NCI-H2227 (cell line): ENCODE results near the gene ERBB2.

Source experiments
- DNase-seq: peaks from one replicate; lab custom pipeline; 2025; ENCODE audit not compliant: unreplicated experiment; lab: John Stamatoyannopoulos, UW

The ERBB2 gene

GRCh38 chr17:39665642-39666224 is 34.1 kb upstream of the ERBB2 start:
- no peak for DNase-seq

DNA sequence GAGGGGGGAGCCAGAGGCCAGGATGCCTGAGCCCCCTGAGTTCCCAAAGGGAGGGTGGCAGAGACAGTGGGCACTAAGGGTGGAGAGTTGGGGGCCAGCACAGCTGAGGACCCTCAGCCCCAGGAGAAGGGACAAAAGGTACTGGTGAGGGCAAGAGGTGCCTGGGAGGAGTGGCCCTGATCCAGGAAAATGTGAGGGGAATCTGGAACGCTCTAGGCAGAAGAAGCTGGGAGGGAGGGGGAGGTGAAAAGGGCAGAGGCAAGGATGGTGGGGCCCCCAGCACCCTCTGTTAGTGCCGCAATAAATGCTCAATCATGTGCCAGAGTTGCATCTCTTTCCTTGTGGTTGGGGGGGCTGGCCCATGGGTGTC is 33.6 kb upstream of the ERBB2 start:
- DNase-seq, result no peak

GRCh38 chr17:39666601-39667261 is 33.1 kb upstream of the ERBB2 start:
- DNase-seq, result no peak

GRCh38 chr17:39667262-39667944 is 32.5 kb upstream of the ERBB2 start:
- DNase-seq, result no peak

DNA sequence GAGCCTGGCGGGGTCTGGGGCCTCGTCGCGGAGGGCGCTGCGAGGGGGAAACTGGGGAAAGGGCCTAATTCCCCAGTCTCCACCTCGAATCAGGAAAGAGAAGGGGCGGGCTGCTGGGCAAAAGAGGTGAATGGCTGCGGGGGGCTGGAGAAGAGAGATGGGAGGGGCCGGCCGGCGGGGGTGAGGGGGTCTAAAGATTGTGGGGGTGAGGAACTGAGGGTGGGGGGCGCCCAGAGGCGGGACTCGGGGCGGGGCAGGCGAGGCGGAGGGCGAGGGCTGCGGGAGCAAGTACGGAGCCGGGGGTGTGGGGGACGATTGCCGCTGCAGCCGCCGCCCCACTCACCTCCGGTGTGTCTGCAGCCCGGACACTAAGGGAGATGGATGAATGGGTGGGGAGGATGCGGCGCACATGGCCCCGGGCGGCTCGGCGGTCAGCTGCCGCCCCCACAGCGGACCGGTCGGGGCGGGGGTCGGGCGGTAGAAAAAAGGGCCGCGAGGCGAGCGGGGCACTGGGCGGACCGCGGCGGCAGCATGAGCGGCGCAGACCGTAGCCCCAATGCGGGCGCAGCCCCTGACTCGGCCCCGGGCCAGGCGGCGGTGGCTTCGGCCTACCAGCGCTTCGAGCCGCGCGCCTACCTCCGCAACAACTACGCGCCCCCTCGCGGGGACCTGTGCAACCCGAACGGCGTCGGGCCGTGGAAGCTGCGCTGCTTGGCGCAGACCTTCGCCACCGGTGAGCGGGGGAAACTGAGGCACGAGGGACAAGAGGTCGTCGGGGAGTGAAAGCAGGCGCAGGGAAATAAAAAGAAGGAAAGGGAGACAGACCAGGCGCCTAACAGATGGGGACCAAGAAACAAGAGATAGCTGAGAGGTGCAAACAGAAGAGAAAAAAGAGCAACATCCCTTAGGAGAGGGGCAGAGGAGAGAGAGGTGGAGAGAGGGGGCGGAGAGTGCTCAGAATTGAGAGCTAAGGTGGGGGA is 31.6 kb upstream of the ERBB2 start, which contains the start of gene PNMT:
Gene PNMT (plus strand): TSS at position 509 of the 980 bp plus-strand sequence. CDS start 23 bp downstream, at position 532.
- DNase-seq, result peak; percentile 74

DNA sequence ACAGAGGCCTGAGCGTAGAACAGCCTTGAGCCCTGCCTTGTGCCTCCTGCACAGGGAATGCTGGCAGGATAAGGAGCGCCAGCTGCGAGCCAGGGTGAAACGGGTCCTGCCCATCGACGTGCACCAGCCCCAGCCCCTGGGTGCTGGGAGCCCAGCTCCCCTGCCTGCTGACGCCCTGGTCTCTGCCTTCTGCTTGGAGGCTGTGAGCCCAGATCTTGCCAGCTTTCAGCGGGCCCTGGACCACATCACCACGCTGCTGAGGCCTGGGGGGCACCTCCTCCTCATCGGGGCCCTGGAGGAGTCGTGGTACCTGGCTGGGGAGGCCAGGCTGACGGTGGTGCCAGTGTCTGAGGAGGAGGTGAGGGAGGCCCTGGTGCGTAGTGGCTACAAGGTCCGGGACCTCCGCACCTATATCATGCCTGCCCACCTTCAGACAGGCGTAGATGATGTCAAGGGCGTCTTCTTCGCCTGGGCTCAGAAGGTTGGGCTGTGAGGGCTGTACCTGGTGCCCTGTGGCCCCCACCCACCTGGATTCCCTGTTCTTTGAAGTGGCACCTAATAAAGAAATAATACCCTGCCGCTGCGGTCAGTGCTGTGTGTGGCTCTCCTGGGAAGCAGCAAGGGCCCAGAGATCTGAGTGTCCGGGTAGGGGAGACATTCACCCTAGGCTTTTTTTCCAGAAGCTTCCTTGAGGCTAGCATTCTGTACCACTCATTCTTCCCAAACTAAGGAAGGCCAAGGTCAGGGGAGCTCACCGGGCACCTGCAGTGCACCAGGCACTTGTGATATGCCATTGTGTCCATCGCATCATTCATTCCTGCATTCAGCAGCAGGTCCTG is 29.7 kb upstream of the ERBB2 start:
- DNase-seq, result no peak

DNA sequence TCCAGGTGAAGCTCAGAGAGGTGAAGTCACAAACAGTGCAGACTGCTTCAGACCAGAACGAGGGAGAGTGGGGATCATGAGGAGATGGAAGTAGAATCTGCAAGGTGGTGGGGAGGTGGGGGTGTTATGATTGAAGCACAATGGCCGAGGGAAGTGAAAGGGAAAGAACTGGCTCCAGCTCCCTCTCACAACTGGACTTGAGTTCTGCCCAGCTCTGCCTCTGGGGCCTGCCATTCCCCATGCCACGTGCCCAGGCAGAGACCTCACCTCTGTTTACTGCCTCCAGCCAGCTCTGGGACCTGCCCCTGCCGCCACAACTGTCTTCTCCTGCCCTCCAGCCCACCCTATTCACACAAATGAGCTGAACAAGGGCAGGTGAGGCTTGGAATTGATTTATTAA is 29.1 kb upstream of the ERBB2 start:
- no peak for DNase-seq

DNA sequence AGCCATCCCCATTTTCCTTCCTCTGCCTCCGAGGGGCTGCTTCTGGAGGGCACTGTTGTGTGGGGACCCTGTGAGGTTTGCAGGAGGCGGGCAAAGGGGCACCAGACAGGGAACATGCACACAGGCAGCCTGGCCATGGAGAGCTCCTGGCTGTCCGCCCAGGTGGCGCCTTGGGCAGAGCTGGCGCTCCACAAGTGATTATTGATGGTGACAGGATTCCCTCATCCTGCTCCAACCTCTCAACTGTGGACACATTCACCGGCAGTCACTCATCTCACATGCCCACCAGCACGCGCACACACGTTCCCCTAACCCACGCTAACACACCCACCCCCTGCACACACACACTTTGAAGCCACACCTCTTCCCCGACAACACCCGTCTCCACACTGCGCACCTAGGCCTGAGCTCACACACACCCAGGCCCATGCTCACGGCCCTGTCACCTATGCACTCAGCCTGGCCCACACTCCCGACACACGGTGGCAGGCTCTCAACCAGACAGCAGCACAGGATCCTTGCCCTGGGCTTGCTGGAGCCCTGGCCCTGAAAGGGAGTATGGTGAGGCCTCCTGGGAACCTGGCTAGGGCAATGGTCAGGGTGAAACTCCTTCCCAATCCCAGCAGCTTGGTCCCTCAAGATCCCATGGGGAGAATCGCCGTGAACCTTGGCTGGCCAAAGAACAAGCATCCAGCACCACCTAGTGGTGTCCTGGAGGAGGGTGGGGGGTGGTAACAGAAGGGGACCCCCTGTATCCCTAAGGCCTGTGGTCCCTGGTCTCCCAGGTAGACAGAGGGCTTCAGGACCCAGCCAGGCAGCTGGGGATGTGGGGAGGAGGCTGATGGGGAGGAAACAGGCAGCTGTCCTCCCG is 28.0 kb upstream of the ERBB2 start:
- peak; percentile 38 for DNase-seq

DNA sequence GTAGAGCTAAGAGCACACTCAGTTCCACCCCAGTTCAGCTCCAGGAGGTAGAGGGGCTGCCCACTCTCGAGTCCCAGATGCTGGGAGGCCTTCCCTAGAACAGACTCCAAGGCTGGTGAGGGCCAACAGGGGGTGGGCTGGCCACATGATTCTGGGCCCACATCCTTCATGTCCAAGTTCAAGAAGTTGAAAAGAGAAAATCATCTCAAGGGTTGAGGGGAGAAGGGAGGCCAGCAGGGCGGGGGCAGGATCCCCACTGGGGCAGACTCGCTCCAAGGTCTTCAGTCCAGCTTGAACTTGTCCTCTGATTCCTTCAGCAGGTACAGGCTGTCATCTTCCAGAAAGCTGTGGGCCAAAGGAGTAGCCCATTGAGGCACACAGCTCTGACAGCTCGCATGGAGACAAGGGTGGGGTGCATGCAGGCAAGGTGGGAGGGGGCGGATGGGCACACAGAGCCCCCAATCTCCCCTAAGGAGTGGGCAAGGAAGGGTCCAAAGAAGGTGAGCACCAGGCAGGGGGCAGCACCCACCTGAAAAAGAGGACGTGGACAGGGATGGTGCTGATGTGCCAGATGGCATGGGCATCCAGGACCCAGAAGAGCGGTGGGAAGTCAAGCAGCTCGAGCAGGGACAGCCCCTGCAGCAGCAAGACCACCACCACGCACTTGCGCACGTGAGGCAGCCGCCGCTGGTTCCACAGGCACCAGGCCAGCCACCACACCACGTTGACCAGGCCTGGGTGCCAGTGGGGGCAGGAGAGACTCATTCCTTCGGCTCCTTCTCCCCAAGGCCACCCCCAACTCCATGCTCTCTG is 27.1 kb upstream of the ERBB2 start:
- no peak for DNase-seq

GRCh38 chr17:39673335-39674081 is 26.4 kb upstream of the ERBB2 start:
- no peak for DNase-seq

DNA sequence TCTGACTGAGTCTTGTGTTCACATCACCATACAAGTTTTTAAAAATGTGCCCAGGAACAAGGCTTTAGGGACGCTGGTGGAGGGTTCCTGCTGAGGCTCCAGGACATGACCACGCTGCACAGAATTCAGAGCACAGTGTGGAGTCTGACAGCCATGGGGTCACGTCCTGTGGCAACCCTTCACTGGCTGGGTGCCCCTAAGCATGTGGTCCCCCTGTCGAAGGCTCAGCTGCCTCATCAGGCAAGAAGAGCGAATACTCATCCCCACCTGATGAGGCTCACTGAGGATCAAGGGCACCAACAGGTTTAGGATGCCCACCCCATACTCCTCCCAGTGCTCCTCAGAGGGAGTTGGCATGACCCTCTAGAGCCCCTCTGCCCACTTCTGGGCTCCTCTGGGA is 25.7 kb upstream of the ERBB2 start:
- no peak for DNase-seq

GRCh38 chr17:39674702-39675389 is 25.0 kb upstream of the ERBB2 start:
- DNase-seq, result no peak

DNA sequence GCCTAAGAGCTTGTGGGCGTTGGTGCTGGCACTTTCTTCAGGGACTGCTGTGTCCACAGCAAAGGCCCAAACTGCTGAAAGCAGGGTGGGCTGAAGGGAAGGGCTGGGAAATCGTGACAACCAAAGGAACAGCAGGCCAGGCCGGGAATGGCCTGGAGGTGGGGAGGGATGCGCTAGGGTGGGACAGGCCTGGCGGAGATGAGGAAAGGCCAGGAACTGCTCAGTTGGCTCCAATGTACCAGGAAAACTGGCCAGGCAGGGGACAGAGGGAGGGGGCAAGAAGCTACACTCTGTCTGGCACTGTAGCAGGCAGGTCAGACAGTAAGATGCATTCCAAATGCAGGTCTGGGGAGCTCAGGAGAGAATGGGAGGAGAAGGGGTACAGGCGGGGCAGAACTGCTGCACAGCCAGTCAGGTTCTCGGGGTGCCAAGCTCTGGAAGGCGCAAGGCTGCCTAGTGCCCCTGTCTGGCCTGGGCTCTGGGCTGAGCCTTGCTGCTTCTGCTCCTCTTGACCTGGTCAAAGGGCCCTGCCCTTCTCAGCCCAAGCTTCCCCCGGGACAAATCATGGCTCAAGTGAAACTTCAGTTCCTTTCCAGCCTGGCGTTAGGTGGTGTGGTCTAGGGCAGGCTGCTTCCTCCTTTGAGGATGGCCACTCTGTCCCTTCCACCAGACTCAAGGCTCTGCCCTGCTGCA is 24.3 kb upstream of the ERBB2 start:
- DNase-seq, result no peak

GRCh38 chr17:39676198-39676819 is 23.6 kb upstream of the ERBB2 start:
- DNase-seq, result peak; percentile 45

- no peak for DNase-seq
Observed at GRCh38 chr17:39677072-39677471, 22.8 kb upstream of the ERBB2 start.
